Neural crest cell (in vitro differentiated cells): Measurements from ENCODE around the gene C1orf116. TPM values are rescaled to one million over a fixed set of nuclear protein-coding genes. Genes with fewer than 3 reads are reported as not detected.
A peak's percentile ranks its signal among the peaks of the same experiment; 100 is the strongest.

Experiments used
- DNase-seq: peaks from one replicate; pipeline ENCODE4 v3.0.0; 2021; ENCODE audit warnings: low read depth, mixed read lengths, low spot score
- H3K27ac Mint-ChIP-seq: one replicate; pipeline ENCODE4 v1.8.0; 2021; ENCODE audit warnings: mild to moderate bottlenecking, mixed read lengths; ENCODE audit not compliant: unreplicated experiment
- H3K27me3 Mint-ChIP-seq: 2 replicates; pipeline ENCODE4 v1.8.0; 2021; ENCODE audit warnings: low read depth, mild to moderate bottlenecking, mixed read lengths
- H3K36me3 Mint-ChIP-seq: 2 replicates; pipeline ENCODE4 v1.8.0; 2021; ENCODE audit warnings: low read depth, mild to moderate bottlenecking, mixed read lengths
- H3K4me1 Mint-ChIP-seq: 2 replicates; pipeline ENCODE4 v1.8.0; 2021; ENCODE audit warnings: mixed read lengths
- H3K4me3 Mint-ChIP-seq: one replicate; pipeline ENCODE4 v1.8.0; 2021; ENCODE audit warnings: mild to moderate bottlenecking, mixed read lengths
- H3K9me3 Mint-ChIP-seq: 2 replicates; pipeline ENCODE4 v1.8.0; 2021; ENCODE audit warnings: mixed read lengths
- CTCF ChIP-seq: fragments of 200-600 bp; sonication (generic); conservative IDR thresholded peaks from 2 replicates; pipeline ENCODE4 v1.5.0; 2021; ENCODE audit warnings: antibody characterized with exemption, mild to moderate bottlenecking
- total RNA-seq: library from RNA; stranded (reverse); gene quantifications from 2 replicates; pipeline ENCODE4 v1.2.1, GENCODE V29; 2021

C1orf116 gene
- total RNA-seq, 1 donor from 2014 or later, result 0.37 TPM

- H3K4me3 Mint-ChIP-seq, result no peak overlapping the region
- no peak for TF ChIP-seq CTCF
- H3K4me1 Mint-ChIP-seq, result no peaks in the 10 kb centered on the region
- no peaks in the 10 kb centered on the region for H3K27me3 Mint-ChIP-seq
- no peak for DNase-seq
- H3K36me3 Mint-ChIP-seq, result peaks cover 3% of the 10 kb centered on the region
- no peaks in the 10 kb centered on the region for H3K9me3 Mint-ChIP-seq
- no peak overlapping the region for H3K27ac Mint-ChIP-seq
Observed at GRCh38 chr1:207071426-207071825, 38.9 kb upstream of the C1orf116 start.

GRCh38 chr1:207070811-207071210 lies 38.3 kb upstream of the C1orf116 start:
- Mint-ChIP-seq H3K27me3 (no peaks in the 10 kb centered on the region), H3K27ac (peak overlapping the region; percentile 43), H3K9me3 (no peaks in the 10 kb centered on the region), H3K36me3 (peaks cover 3% of the 10 kb centered on the region), H3K4me3 (no peak overlapping the region), H3K4me1 (no peaks in the 10 kb centered on the region)
- no peak for DNase-seq
- TF ChIP-seq CTCF, result no peak

GRCh38 chr1:207069858-207070506 lies 37.4 kb upstream of the C1orf116 start:
- no peak for TF ChIP-seq CTCF
- Mint-ChIP-seq H3K4me3 (no peak overlapping the region), H3K36me3 (peaks cover 3% of the 10 kb centered on the region), H3K27ac (no peak overlapping the region), H3K9me3 (no peaks in the 10 kb centered on the region), H3K27me3 (no peaks in the 10 kb centered on the region), H3K4me1 (no peaks in the 10 kb centered on the region)
- DNase-seq, result no peak

- Mint-ChIP-seq H3K4me3 (no peak overlapping the region), H3K9me3 (no peaks in the 10 kb centered on the region), H3K27ac (no peak overlapping the region), H3K36me3 (peaks cover 3% of the 10 kb centered on the region), H3K4me1 (no peaks in the 10 kb centered on the region), H3K27me3 (no peaks in the 10 kb centered on the region)
- TF ChIP-seq CTCF, result no peak
- DNase-seq, result no peak
Observed at GRCh38 chr1:207069061-207069460, 36.5 kb upstream of the C1orf116 start.

GRCh38 chr1:207067665-207068064 lies 35.1 kb upstream of the C1orf116 start:
- H3K27ac Mint-ChIP-seq, result no peak overlapping the region
- no peaks in the 10 kb centered on the region for H3K27me3 Mint-ChIP-seq
- H3K4me1 Mint-ChIP-seq, result no peaks in the 10 kb centered on the region
- no peak for TF ChIP-seq CTCF
- H3K4me3 Mint-ChIP-seq, result no peak overlapping the region
- H3K36me3 Mint-ChIP-seq, result peaks cover 7% of the 10 kb centered on the region
- DNase-seq, result no peak
- H3K9me3 Mint-ChIP-seq, result no peaks in the 10 kb centered on the region

GRCh38 chr1:207067185-207067584 lies 34.6 kb upstream of the C1orf116 start:
- Mint-ChIP-seq H3K36me3 (peaks cover 9% of the 10 kb centered on the region), H3K4me1 (no peaks in the 10 kb centered on the region), H3K9me3 (no peaks in the 10 kb centered on the region), H3K27me3 (no peaks in the 10 kb centered on the region), H3K27ac (no peak overlapping the region), H3K4me3 (no peak overlapping the region)
- no peak for DNase-seq
- no peak for TF ChIP-seq CTCF
